Activated CD4-positive, alpha-beta T cell treated with anti-CD3 and anti-CD28 coated beads, Interleukin-2, amount 10 ng/mL, durations not matched to agents 24 days and 14 days (primary cell): ENCODE results near the gene FITM1. TPM values are rescaled to one million over a fixed set of nuclear protein-coding genes. Genes with fewer than 3 reads are reported as not detected.
A peak's percentile ranks its signal among the peaks of the same experiment; 100 is the strongest.

Source experiments
- DNase-seq: peaks from one replicate; pipeline ENCODE4 v3.0.0; 2022
- H3K27ac Mint-ChIP-seq: one replicate; pipeline ENCODE4 v1.8.0; 2022; ENCODE audit warnings: mild to moderate bottlenecking, mixed read lengths
- H3K27me3 Mint-ChIP-seq: one replicate; pipeline ENCODE4 v1.8.0; 2022; ENCODE audit warnings: mixed read lengths
- H3K36me3 Mint-ChIP-seq: one replicate; pipeline ENCODE4 v1.8.0; 2022; ENCODE audit warnings: low read depth, mild to moderate bottlenecking, mixed read lengths
- H3K4me1 Mint-ChIP-seq: one replicate; pipeline ENCODE4 v1.8.0; 2021; ENCODE audit warnings: mixed read lengths
- H3K4me3 Mint-ChIP-seq: one replicate; pipeline ENCODE4 v1.8.0; 2022; ENCODE audit warnings: mild to moderate bottlenecking, moderate library complexity, mixed read lengths
- H3K9me3 Mint-ChIP-seq: one replicate; pipeline ENCODE4 v1.8.0; 2021; ENCODE audit warnings: mixed read lengths
- intact Hi-C: fragments of 100-400 bp; cut with micrococcal nuclease; formaldehyde crosslinking; loops from one replicate; pipeline ENCODE4 v1.15.1; 2023
- total RNA-seq: library from RNA; stranded (reverse); gene quantifications from 2 replicates; pipeline ENCODE4 v1.2.3, GENCODE V29; 2022

The FITM1 gene
- total RNA-seq, 1 donor from 2014 or later = 0.54 TPM

DNA sequence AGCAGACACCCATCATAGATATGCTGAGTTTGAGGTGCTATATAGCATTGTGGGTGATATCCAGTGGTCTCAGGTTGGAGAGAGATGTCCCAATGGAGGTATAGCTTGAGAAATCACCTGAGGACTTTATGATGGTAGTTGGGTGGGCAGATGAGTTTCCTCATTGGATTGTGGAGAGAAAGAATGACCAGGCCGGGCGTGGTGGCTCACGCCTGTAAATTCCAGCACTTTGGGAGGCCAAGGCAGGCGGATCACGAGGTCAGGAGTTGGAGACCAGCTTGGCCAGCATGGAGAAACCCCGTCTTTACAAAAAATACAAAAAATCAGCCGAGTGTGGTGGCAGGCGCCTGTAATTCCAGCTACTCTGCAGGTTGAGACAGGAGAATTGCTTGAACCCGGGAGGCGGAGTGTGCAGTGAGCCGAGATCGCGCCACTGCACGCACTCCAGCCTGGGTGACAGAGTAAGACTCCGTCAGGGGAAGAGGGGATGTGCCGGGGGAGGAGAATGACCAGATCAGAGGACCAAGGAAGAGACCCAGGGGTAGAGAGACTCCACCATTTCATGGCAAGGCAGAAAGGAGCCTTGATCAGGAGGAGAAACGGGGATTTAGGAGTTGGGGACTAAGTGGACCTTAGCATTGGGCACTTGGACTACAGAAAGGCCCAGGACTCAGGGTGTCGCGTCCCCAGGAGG lies 37.1 kb upstream of the FITM1 start:
- Mint-ChIP-seq H3K4me3 (peak overlapping the region; percentile 94), H3K36me3 (peaks cover 20% of the 10 kb centered on the region), H3K9me3 (no peaks in the 10 kb centered on the region), H3K27me3 (no peaks in the 10 kb centered on the region), H3K4me1 (peaks cover 34% of the 10 kb centered on the region), H3K27ac (peak overlapping the region; percentile 94)
- no peak for DNase-seq
- intact Hi-C loops = loop anchor here (5.0 kb wide), 1 partner anchor 106 kb away; the partner anchor contains the start of gene DHRS4L2

- Mint-ChIP-seq H3K9me3 (no peaks in the 10 kb centered on the region), H3K27me3 (no peaks in the 10 kb centered on the region), H3K4me1 (peaks cover 34% of the 10 kb centered on the region), H3K36me3 (peaks cover 22% of the 10 kb centered on the region), H3K27ac (peak within 1 kb of the TSS; percentile 94), H3K4me3 (peak within 1 kb of the TSS; percentile 94)
- intact Hi-C loops = loop anchor here (1.0 to 5.0 kb wide), 5 partner anchors 13 to 107 kb away; partner anchors contain the start of genes DCAF11, DHRS4L2, NRL and PSME2
- peak; percentile 93 for DNase-seq
Measured at GRCh38 chr14:24093901-24094840, 36.3 kb upstream of the FITM1 start, which contains the start of gene PCK2. PCK2 (plus strand) TSS chr14:24094311; CDS start chr14:24094406, 95 bp downstream.

DNA sequence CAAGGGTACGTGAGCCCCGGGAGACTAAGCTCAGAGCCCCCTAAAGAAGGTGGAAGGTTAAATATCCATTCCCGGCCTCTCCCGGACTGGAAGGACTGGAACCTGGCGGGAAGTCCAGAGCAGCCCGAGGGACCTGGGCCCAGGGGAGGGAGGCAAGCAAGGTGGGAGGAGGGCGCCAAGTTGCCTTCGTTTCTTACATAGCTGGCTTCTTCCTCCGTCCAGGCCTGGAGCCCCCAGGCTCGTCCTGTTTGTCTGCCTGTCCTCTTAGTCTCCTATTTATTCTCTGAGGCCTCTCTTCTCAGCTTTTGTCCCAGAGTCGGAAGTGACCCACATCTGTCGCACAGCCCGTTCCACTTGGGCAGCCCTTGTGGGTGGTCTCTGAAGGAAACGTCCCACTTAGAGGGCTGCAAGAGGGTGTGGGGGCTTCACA lies 35.6 kb upstream of the FITM1 start:
- peak overlapping the region; percentile 94 for H3K4me3 Mint-ChIP-seq
- no peaks in the 10 kb centered on the region for H3K27me3 Mint-ChIP-seq
- peaks cover 34% of the 10 kb centered on the region for H3K4me1 Mint-ChIP-seq
- no peaks in the 10 kb centered on the region for H3K9me3 Mint-ChIP-seq
- H3K27ac Mint-ChIP-seq = peak overlapping the region; percentile 94
- peak; percentile 72 for DNase-seq
- intact Hi-C loops = loop anchor here (1.0 to 5.0 kb wide), 7 partner anchors 14 to 108 kb away; partner anchors contain the start of genes DCAF11, DHRS4L2, IRF9 and NRL
- peaks cover 27% of the 10 kb centered on the region for H3K36me3 Mint-ChIP-seq

DNA sequence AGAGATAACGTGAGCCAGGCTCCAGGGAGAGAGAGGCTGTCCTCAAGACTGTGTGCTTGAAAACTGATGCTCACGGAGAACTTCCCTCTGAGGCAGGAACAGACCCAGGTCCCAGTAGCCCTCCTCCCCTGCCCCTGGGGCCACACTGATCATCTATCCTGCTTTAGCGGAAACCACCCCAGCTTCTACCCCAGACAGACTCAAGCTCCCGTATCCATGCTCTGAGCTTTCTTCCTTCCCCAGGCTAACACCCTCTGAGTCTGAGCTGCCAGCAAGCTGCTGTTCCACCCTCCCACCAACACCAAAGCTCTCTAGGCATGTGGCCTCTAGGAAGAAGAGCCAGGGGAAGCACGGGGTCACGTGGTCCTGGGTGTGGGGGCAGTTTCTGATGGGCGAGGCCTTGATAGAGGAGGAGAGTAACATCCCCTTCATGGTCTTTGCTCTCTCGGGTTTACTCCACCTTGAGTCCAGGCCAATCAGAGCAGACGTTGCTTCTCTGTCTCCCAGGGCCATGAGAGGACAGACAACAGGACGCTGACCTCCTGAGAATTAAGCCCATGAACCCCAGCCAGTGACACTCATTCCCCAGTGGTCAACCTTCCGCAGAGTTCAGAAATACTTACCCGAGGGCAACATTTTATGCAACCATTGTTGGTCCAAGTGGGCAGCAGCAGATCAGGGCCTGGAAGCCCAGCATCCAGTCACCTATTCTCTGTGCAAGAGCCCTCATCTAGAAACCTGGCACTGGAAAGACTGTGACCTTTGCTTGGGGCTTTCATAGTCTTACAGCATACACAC lies 35.0 kb upstream of the FITM1 start:
- peaks cover 32% of the 10 kb centered on the region for H3K36me3 Mint-ChIP-seq
- H3K27me3 Mint-ChIP-seq = no peaks in the 10 kb centered on the region
- DNase-seq = peak; percentile 84
- intact Hi-C loops = loop anchor here (1.0 to 2.0 kb wide), 3 partner anchors 14 to 66 kb away; partner anchors contain the start of genes IRF9, PSME2 and RNF31
- peak overlapping the region; percentile 94 for H3K27ac Mint-ChIP-seq
- no peaks in the 10 kb centered on the region for H3K9me3 Mint-ChIP-seq
- peaks cover 32% of the 10 kb centered on the region for H3K4me1 Mint-ChIP-seq
- H3K4me3 Mint-ChIP-seq = peak overlapping the region; percentile 94

- peak overlapping the region; percentile 53 for H3K27ac Mint-ChIP-seq
- peak overlapping the region; percentile 55 for H3K4me3 Mint-ChIP-seq
- DNase-seq = no peak
- H3K27me3 Mint-ChIP-seq = no peaks in the 10 kb centered on the region
- H3K4me1 Mint-ChIP-seq = peaks cover 29% of the 10 kb centered on the region
- no peaks in the 10 kb centered on the region for H3K9me3 Mint-ChIP-seq
- peaks cover 40% of the 10 kb centered on the region for H3K36me3 Mint-ChIP-seq
- intact Hi-C loops = no loop called here
Measured at GRCh38 chr14:24096545-24097181, 33.8 kb upstream of the FITM1 start.

- Mint-ChIP-seq H3K27ac (no peak overlapping the region), H3K36me3 (peaks cover 51% of the 10 kb centered on the region), H3K4me1 (peaks cover 18% of the 10 kb centered on the region), H3K27me3 (no peaks in the 10 kb centered on the region), H3K4me3 (no peak overlapping the region), H3K9me3 (no peaks in the 10 kb centered on the region)
- DNase-seq = no peak
- intact Hi-C loops = no loop called here
Measured at GRCh38 chr14:24098229-24098926, 32.1 kb upstream of the FITM1 start.

- H3K9me3 Mint-ChIP-seq = no peaks in the 10 kb centered on the region
- H3K27ac Mint-ChIP-seq = no peak overlapping the region
- intact Hi-C loops = no loop called here
- no peak for DNase-seq
- H3K36me3 Mint-ChIP-seq = peaks cover 59% of the 10 kb centered on the region
- H3K4me3 Mint-ChIP-seq = no peak overlapping the region
- H3K4me1 Mint-ChIP-seq = peaks cover 15% of the 10 kb centered on the region
- H3K27me3 Mint-ChIP-seq = no peaks in the 10 kb centered on the region
Measured at GRCh38 chr14:24098927-24099813, 31.3 kb upstream of the FITM1 start.

DNA sequence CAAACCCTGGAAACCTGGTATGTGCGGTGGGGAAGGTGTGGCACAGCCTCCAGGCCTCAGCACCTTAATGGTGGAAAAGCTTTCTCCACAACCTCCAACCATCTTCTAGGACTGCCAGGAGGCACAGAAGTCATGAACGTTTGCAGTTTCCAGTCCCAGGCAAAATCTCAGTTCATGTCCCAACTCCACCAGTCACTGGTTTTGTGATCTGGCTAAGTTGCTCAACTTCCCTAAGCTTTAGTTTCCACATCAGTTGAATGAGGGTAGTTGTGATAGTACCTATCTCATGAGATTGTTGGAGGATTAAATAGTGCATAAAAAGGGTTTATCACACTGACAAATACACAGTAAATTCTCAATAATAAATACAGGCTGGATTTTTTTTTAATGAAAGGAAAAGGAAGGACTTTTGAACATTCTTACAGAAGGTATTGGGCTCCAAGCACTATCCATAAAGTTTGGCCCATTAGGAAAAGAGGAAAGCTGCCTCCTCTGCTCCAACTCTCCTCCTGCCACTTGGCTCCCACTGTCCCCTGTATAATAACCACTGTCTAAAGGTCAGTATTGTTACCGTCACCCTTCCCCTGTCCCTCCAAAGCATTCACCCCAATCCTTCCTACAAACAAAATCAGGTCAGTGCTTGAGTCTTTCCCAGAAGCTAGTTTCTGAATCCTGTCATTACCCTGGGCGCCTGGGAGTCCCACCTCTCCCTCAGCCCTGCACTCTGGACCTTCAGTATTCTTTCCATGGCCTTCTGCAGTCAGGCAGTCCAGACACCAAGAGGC lies 30.1 kb upstream of the FITM1 start:
- H3K9me3 Mint-ChIP-seq = no peaks in the 10 kb centered on the region
- H3K4me1 Mint-ChIP-seq = peaks cover 13% of the 10 kb centered on the region

GRCh38 chr14:24100982-24101494 lies 29.4 kb upstream of the FITM1 start:
- Mint-ChIP-seq H3K9me3 (no peaks in the 10 kb centered on the region), H3K27ac (no peak overlapping the region), H3K27me3 (no peaks in the 10 kb centered on the region), H3K4me1 (peaks cover 10% of the 10 kb centered on the region), H3K36me3 (peaks cover 60% of the 10 kb centered on the region), H3K4me3 (no peak overlapping the region)
- intact Hi-C loops = no loop called here
- DNase-seq = no peak

More for the DNA sequence above, 30.1 kb upstream of the FITM1 start:
- intact Hi-C loops = no loop called here
- H3K4me3 Mint-ChIP-seq = no peak overlapping the region
- H3K36me3 Mint-ChIP-seq = peaks cover 62% of the 10 kb centered on the region
- no peak for DNase-seq
- no peak overlapping the region for H3K27ac Mint-ChIP-seq
- no peaks in the 10 kb centered on the region for H3K27me3 Mint-ChIP-seq

- Mint-ChIP-seq H3K27ac (no peak overlapping the region), H3K4me3 (no peak overlapping the region)
- intact Hi-C loops = no loop called here
Measured at GRCh38 chr14:24102357-24103048, 28.0 kb upstream of the FITM1 start.

More at GRCh38 chr14:24102357-24103048, 28.0 kb upstream of the FITM1 start:
- peaks cover 53% of the 10 kb centered on the region for H3K36me3 Mint-ChIP-seq
- peaks cover 8% of the 10 kb centered on the region for H3K4me1 Mint-ChIP-seq
- H3K9me3 Mint-ChIP-seq = no peaks in the 10 kb centered on the region
- no peaks in the 10 kb centered on the region for H3K27me3 Mint-ChIP-seq
- DNase-seq = no peak
